ENCODE measurements around the gene MYO3B. TPM values are rescaled to one million over a fixed set of nuclear protein-coding genes. Genes with fewer than 3 reads are reported as not detected.
A peak's percentile ranks its signal among the peaks of the same experiment; 100 is the strongest.

MYO3B gene
- total and polyA plus RNA-seq, 4 experiments from 2014 or later: not detected

DNA sequence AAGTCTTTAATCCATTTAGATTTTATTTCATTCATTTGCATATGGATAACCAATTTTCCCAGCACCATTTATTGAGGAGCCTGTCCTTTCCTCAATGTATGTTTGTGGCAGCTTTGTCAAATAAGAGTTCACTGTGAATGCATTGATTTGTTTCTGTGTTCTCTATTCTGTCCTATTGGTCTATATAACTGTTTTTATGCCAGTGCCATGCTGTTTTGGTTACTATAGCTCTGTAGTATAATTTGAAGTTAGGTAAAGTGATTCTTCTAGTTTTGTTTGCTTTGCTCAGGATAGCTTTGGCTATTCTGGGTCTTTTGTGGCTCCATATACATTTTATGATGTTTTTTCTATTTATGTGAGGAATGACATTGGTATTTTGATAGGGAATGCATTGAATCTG, 7.4 kb downstream of the MYO3B start:
- Histone ChIP-seq H3K4me3 (ENCODE audit: low read length in 2 of 2) (no peak overlapping the region), H3K36me3 (ENCODE audit: insufficient read depth, low read length) (no peaks in the 10 kb centered on the region), H3K27ac (ENCODE audit: low read depth, low read length) (no peak overlapping the region), H3K4me1 (ENCODE audit: insufficient read depth, low read length) (no peaks in the 10 kb centered on the region), H3K27me3 (ENCODE audit: insufficient read depth, low read length) (no peaks in the 10 kb centered on the region), H3K9me3 (ENCODE audit: control insufficient read depth in 1 of 2, low read length in 2 of 2) (no peaks in the 10 kb centered on the region)
- H3K27ac Mint-ChIP-seq: no peak overlapping the region
- no peak for DNase-seq
- H3K36me3 Mint-ChIP-seq: no peaks in the 10 kb centered on the region
- peaks cover 0 to 34% (median 25%) of the 10 kb centered on the region in 8 donors for H3K9me3 Mint-ChIP-seq
- H3K4me3 Mint-ChIP-seq: no peak overlapping the region
- intact Hi-C loops (cut with micrococcal nuclease): no loop called here
- CTCF ChIA-PET (ENCODE audit: partially characterized antibody): no interaction called here
- POLR2A ChIA-PET (ENCODE audit: partially characterized antibody): no interaction called here
- no peaks in the 10 kb centered on the region for H3K4me1 Mint-ChIP-seq
- peaks cover 0 to 4% of the 10 kb centered on the region in 2 donors for H3K27me3 Mint-ChIP-seq

DNA sequence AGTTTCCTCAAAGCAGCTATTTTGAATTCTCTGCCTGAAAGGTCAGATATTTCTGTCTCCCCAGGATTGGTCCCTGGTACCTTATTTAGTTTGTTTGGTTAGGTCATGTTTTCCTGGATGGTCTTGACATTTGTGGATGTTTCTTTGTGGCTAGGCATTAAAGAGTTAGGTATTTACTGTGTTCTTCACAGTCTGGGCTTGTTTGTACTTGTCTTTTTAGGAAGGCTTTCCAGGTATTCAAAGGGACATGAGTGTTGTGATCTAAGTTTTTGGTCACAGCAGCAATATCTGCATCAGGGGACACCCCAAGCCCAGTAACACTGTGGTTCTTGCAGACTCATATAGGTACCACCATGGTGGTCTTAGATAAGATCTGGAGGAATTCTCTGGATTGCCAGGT, 11.8 kb downstream of the MYO3B start:
- Histone ChIP-seq H3K27ac (ENCODE audit: low read depth, low read length) (no peak overlapping the region), H3K4me3 (ENCODE audit: low read length in 2 of 2) (no peak overlapping the region), H3K27me3 (ENCODE audit: insufficient read depth, low read length) (no peaks in the 10 kb centered on the region), H3K36me3 (ENCODE audit: insufficient read depth, low read length) (no peaks in the 10 kb centered on the region), H3K4me1 (ENCODE audit: insufficient read depth, low read length) (no peaks in the 10 kb centered on the region), H3K9me3 (ENCODE audit: control insufficient read depth in 1 of 2, low read length in 2 of 2) (no peaks in the 10 kb centered on the region)
- peaks cover 4 to 5% of the 10 kb centered on the region in 2 donors for H3K27me3 Mint-ChIP-seq
- H3K4me3 Mint-ChIP-seq: no peak overlapping the region
- peaks cover 4 to 35% (median 28%) of the 10 kb centered on the region in 8 donors for H3K9me3 Mint-ChIP-seq
- no peak overlapping the region for H3K27ac Mint-ChIP-seq
- intact Hi-C loops (cut with micrococcal nuclease): no loop called here
- H3K4me1 Mint-ChIP-seq: no peaks in the 10 kb centered on the region
- DNase-seq: no peak
- ChIA-PET CTCF (ENCODE audit: partially characterized antibody) (no interaction called here), POLR2A (ENCODE audit: partially characterized antibody) (no interaction called here)
- no peaks in the 10 kb centered on the region for H3K36me3 Mint-ChIP-seq

DNA sequence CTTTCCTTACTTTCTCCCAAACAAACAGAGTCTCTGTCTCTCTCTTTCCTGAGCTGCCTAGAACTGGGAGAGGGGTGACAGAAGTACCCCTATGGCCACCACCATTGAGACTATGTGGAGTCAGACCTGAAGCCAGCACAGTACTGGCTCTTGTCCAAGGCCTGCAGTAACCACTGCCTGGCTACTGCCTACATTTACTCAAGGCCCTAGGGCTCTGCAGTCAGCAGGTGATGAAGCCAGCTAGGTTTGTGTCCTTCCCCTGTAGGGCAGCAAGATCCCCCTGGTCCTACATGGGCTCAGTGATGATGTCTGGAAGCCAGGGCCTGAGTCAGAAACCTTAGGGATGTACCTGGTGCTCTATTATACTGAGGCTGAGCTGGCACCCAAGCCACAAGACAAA, 12.2 kb downstream of the MYO3B start:
- Mint-ChIP-seq H3K36me3 (no peaks in the 10 kb centered on the region), H3K27me3 (peaks cover 7% of the 10 kb centered on the region in 2 donors), H3K9me3 (peaks cover 4 to 35% (median 26%) of the 10 kb centered on the region in 8 donors), H3K27ac (peak overlapping the region in 1 of 7 donors; percentile 43), H3K4me3 (no peak overlapping the region), H3K4me1 (no peaks in the 10 kb centered on the region)
- POLR2A ChIA-PET (ENCODE audit: partially characterized antibody): no interaction called here
- Histone ChIP-seq H3K4me3 (ENCODE audit: low read length in 2 of 2) (no peak overlapping the region), H3K36me3 (ENCODE audit: insufficient read depth, low read length) (no peaks in the 10 kb centered on the region), H3K4me1 (ENCODE audit: insufficient read depth, low read length) (no peaks in the 10 kb centered on the region), H3K27ac (ENCODE audit: low read depth, low read length) (no peak overlapping the region), H3K27me3 (ENCODE audit: insufficient read depth, low read length) (no peaks in the 10 kb centered on the region), H3K9me3 (ENCODE audit: control insufficient read depth in 1 of 2, low read length in 2 of 2) (no peaks in the 10 kb centered on the region)
- DNase-seq: no peak
- CTCF ChIA-PET (ENCODE audit: partially characterized antibody): no interaction called here
- intact Hi-C loops (cut with micrococcal nuclease): no loop called here

DNA sequence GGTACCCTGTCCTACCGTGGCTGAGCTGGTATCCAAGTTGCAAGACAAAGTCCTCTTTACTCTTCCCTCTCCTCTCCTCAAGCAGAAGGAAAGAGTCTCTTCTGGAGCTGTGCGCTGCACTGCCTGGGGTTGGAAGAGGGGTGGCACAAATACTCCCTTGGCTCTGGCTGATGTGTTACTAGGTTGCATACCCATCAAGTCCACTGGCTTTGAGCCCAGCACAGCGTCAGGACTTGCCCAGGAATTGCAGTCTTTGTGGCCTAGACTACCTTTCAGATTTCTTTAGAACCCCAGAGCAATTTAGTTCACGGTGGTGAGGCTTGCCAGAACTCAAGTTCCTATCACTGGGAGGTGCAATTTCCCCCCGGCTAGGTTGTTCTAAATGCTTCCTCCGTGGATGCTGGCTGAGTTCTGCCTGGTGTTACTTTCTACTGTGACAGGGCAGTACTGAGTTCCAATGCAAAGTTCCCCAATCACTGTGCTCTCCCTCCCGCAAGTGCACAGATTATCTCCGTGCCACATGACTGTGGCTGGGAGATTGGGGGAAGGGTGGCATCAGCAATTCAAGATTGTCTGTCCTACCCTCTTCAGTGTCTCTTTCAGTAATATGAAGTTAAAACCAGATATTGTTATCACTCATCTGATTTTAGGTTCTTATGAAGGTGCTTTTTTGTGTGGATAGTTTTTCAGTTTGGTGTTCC, 13.4 kb downstream of the MYO3B start:
- Histone ChIP-seq H3K27me3 (ENCODE audit: insufficient read depth, low read length) (no peaks in the 10 kb centered on the region), H3K9me3 (ENCODE audit: control insufficient read depth in 1 of 2, low read length in 2 of 2) (no peaks in the 10 kb centered on the region), H3K27ac (ENCODE audit: low read depth, low read length) (no peak overlapping the region), H3K36me3 (ENCODE audit: insufficient read depth, low read length) (no peaks in the 10 kb centered on the region), H3K4me1 (ENCODE audit: insufficient read depth, low read length) (no peaks in the 10 kb centered on the region), H3K4me3 (ENCODE audit: low read length in 2 of 2) (no peak overlapping the region)
- intact Hi-C loops (cut with micrococcal nuclease): no loop called here
- Mint-ChIP-seq H3K4me1 (no peaks in the 10 kb centered on the region), H3K27me3 (peaks cover 7 to 13% of the 10 kb centered on the region in 2 donors), H3K9me3 (peaks cover 4 to 30% (median 20%) of the 10 kb centered on the region in 8 donors), H3K36me3 (no peaks in the 10 kb centered on the region), H3K4me3 (no peak overlapping the region), H3K27ac (no peak overlapping the region)
- ChIA-PET POLR2A (ENCODE audit: partially characterized antibody) (no interaction called here), CTCF (ENCODE audit: partially characterized antibody) (no interaction called here)
- DNase-seq: no peak

- H3K4me3 ChIP-seq (ENCODE audit: low read length in 2 of 2): no peak overlapping the region
- H3K27ac Mint-ChIP-seq: no peak overlapping the region
- no peaks in the 10 kb centered on the region for H3K27me3 ChIP-seq (ENCODE audit: insufficient read depth, low read length)
- no peaks in the 10 kb centered on the region for H3K36me3 ChIP-seq (ENCODE audit: insufficient read depth, low read length)
- H3K9me3 Mint-ChIP-seq: peaks cover 0 to 5% (median 0%) of the 10 kb centered on the region in 8 donors
- no peaks in the 10 kb centered on the region for H3K4me1 Mint-ChIP-seq
- no peak overlapping the region for H3K27ac ChIP-seq (ENCODE audit: low read depth, low read length)
- POLR2A ChIA-PET (ENCODE audit: partially characterized antibody): no interaction called here
- DNase-seq: no peak
- CTCF ChIA-PET (ENCODE audit: partially characterized antibody): interaction anchor here (0.7 kb wide), 1 partner anchor 13 kb away, joined by 3 read pairs; no protein-coding TSS in a partner anchor
- no peaks in the 10 kb centered on the region for H3K9me3 ChIP-seq (ENCODE audit: control insufficient read depth in 1 of 2, low read length in 2 of 2)
- H3K4me1 ChIP-seq (ENCODE audit: insufficient read depth, low read length): no peaks in the 10 kb centered on the region
- H3K4me3 Mint-ChIP-seq: no peak overlapping the region
- peaks cover 16 to 22% of the 10 kb centered on the region in 2 donors for H3K27me3 Mint-ChIP-seq
- intact Hi-C loops (cut with micrococcal nuclease): no loop called here
- H3K36me3 Mint-ChIP-seq: no peaks in the 10 kb centered on the region
Observed at GRCh38 chr2:170196963-170197362, 19.0 kb downstream of the MYO3B start.

GRCh38 chr2:170201275-170201674, 23.3 kb downstream of the MYO3B start:
- H3K4me1 ChIP-seq (ENCODE audit: insufficient read depth, low read length): no peaks in the 10 kb centered on the region
- Mint-ChIP-seq H3K9me3 (peaks cover 0 to 4% (median 0%) of the 10 kb centered on the region in 8 donors), H3K4me3 (no peak overlapping the region), H3K36me3 (no peaks in the 10 kb centered on the region), H3K27ac (no peak overlapping the region), H3K27me3 (peaks cover 17 to 18% of the 10 kb centered on the region in 2 donors), H3K4me1 (no peaks in the 10 kb centered on the region)
- no peak overlapping the region for H3K4me3 ChIP-seq (ENCODE audit: low read length in 2 of 2)
- no peak overlapping the region for H3K27ac ChIP-seq (ENCODE audit: low read depth, low read length)
- H3K9me3 ChIP-seq (ENCODE audit: control insufficient read depth in 1 of 2, low read length in 2 of 2): no peaks in the 10 kb centered on the region
- no peaks in the 10 kb centered on the region for H3K36me3 ChIP-seq (ENCODE audit: insufficient read depth, low read length)
- ChIA-PET POLR2A (ENCODE audit: partially characterized antibody) (no interaction called here), CTCF (ENCODE audit: partially characterized antibody) (no interaction called here)
- no peak for DNase-seq
- intact Hi-C loops (cut with micrococcal nuclease): no loop called here
- no peaks in the 10 kb centered on the region for H3K27me3 ChIP-seq (ENCODE audit: insufficient read depth, low read length)

DNA sequence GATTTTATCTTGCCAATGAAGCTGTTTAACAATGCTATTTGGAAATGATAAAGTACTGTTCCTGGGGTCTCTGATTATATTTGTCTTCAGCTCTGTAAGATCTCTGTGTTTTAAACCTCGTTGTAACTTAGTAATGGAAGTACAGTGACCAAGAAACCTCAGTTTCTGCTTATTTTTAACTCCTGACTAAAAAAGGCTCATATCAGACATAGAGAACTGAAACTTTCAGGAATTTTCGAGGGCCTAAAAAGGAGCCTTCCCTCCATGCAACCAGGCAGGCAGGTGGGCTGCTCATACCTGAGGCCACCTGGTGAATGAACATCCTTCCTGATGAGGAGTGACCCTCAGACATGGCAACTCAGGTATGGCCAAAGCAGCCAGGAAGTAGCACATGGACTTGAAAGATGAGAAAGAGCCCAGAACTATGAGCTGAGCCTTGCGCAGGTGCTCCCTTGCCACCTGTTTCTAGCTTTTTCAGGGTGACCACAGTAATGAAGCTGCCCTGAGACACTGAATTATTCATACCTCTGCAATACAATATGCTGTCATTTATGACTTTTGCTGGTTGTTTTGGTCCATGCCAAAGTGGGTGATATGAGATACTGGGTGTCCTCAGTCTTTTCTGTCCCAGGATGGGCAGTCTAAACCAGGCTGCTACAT, 23.9 kb downstream of the MYO3B start:
- POLR2A ChIA-PET (ENCODE audit: partially characterized antibody): no interaction called here
- Histone ChIP-seq H3K27me3 (ENCODE audit: insufficient read depth, low read length) (no peaks in the 10 kb centered on the region), H3K36me3 (ENCODE audit: insufficient read depth, low read length) (no peaks in the 10 kb centered on the region), H3K27ac (ENCODE audit: low read depth, low read length) (no peak overlapping the region), H3K9me3 (ENCODE audit: control insufficient read depth in 1 of 2, low read length in 2 of 2) (no peaks in the 10 kb centered on the region), H3K4me1 (ENCODE audit: insufficient read depth, low read length) (no peaks in the 10 kb centered on the region), H3K4me3 (ENCODE audit: low read length in 2 of 2) (no peak overlapping the region)
- Mint-ChIP-seq H3K27me3 (peaks cover 17 to 18% of the 10 kb centered on the region in 2 donors), H3K4me1 (no peaks in the 10 kb centered on the region), H3K9me3 (peaks cover 0 to 6% (median 0%) of the 10 kb centered on the region in 8 donors), H3K27ac (no peak overlapping the region), H3K4me3 (no peak overlapping the region), H3K36me3 (no peaks in the 10 kb centered on the region)
- DNase-seq: no peak
- CTCF ChIA-PET (ENCODE audit: partially characterized antibody): no interaction called here
- intact Hi-C loops (cut with micrococcal nuclease): no loop called here

Measured in CD4-positive, alpha-beta memory T cell (primary cell).